ENCODE data around the gene REN. TPM values are rescaled to one million over a fixed set of nuclear protein-coding genes. Genes with fewer than 3 reads are reported as not detected.

The REN gene
- total and polyA plus RNA-seq, 2 of the 13 experiments (the other 11 are each of a cell fraction or from before 2014, with no cell fraction given): not detected

- Histone ChIP-seq H3K4me3 (replicated peaks in 1 of 3; ENCODE audit: insufficient read depth in 1 of 3, low read depth in 2 of 3, low read length in 3 of 3) (no peak overlapping the region), H4K20me1 (ENCODE audit: insufficient read depth, low read length) (no peaks in the 10 kb centered on the region), H3K4me1 (ENCODE audit: insufficient read depth, low read length) (peaks cover 35% of the 10 kb centered on the region), H3K9ac (ENCODE audit: insufficient read depth, low read depth, low read length) (no peak overlapping the region), H3K27ac (ENCODE audit: extremely low read length, insufficient read depth, low read length) (no peak overlapping the region), H3K36me3 (replicated peaks in 1 of 2; ENCODE audit: control insufficient read depth in 1 of 2, insufficient read depth in 2 of 2, low read length in 2 of 2) (no peaks in the 10 kb centered on the region), H3K27me3 (ENCODE audit: control insufficient read depth in 1 of 2, insufficient read depth in 2 of 2, low read length in 2 of 2) (peaks cover 6 to 26% of the 10 kb centered on the region in 2 experiments; a peak in 4 of 5 replicates), H3K79me2 (ENCODE audit: insufficient read depth, low read length) (no peaks in the 10 kb centered on the region), H3K9me3 (ENCODE audit: low read length) (no peaks in the 10 kb centered on the region), H3K4me2 (ENCODE audit: low read depth, low read length) (0 out of 2 replicates have a peak overlapping the region, but pooled peaks have one; percentile 5), H2AFZ (ENCODE audit: low read length) (no peak overlapping the region)
- DNase-seq (ENCODE audit: low spot score) (no peak), ATAC-seq (no peak), FAIRE-seq (no peak)
- 10% methylated on average over 10 of the region's 10 CpGs for WGBS (ENCODE audit: low lambda C conversion rate)
- in situ Hi-C loops (cut with HindIII; ENCODE audit: extremely low pct_ligation_motif_present, low pct_unique_long_range_greater_than_20kb) (no loop called here), intact Hi-C loops (cut with micrococcal nuclease; ENCODE audit: unreplicated experiment) (no loop called here)
- TF ChIP-seq ZBTB37 (CRISPR knock-in tag; IDR thresholded peaks at IDR 0.05) (no peak), ZMAT3 (CRISPR knock-in tag; conservative IDR thresholded peaks at IDR 0.05) (no peak), ARNTL (CRISPR knock-in tag; IDR thresholded peaks at IDR 0.05) (no peak), ZKSCAN5 (CRISPR knock-in tag; IDR thresholded peaks at IDR 0.05) (no peak), GATAD2A (CRISPR knock-in tag; IDR thresholded peaks at IDR 0.05) (no peak), HNF4G (IDR thresholded peaks at IDR 0.05; ENCODE audit: borderline replicate concordance, low read depth, low read length) (no peak), HNF4G (CRISPR knock-in tag; IDR thresholded peaks at IDR 0.05; ENCODE audit: borderline replicate concordance, low read depth) (no peak), RARA (CRISPR knock-in tag; IDR thresholded peaks at IDR 0.05) (0 out of 2 replicates have a peak, but pooled peaks have one; percentile 15)
- TF ChIP-seq, protein P1, sequence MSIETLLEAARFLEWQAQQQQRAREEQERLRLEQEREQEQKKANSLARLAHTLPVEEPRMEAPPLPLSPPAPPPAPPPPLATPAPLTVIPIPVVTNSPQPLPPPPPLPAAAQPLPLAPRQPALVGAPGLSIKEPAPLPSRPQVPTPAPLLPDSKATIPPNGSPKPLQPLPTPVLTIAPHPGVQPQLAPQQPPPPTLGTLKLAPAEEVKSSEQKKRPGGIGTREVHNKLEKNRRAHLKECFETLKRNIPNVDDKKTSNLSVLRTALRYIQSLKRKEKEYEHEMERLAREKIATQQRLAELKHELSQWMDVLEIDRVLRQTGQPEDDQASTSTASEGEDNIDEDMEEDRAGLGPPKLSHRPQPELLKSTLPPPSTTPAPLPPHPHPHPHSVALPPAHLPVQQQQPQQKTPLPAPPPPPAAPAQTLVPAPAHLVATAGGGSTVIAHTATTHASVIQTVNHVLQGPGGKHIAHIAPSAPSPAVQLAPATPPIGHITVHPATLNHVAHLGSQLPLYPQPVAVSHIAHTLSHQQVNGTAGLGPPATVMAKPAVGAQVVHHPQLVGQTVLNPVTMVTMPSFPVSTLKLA (IDR thresholded peaks at IDR 0.05): no peak
- ChIA-PET CTCF (ENCODE audit: low intra/inter-chr PET ratio, low total read pairs) (no interaction called here), POLR2A (interaction anchor here (1.4 kb wide), 1 partner anchor 27 kb away, joined by 3 read pairs; the partner anchor contains the start of gene GOLT1A)
- no TSS peak for BruUV-seq (replicated peaks)
Measured at GRCh38 chr1:204186597-204186996, 20.5 kb upstream of the REN start.

Measured in HepG2 (cell line).